Ovary (tissue), 9 donors: Measurements from ENCODE around the gene MAT2A. TPM values are rescaled to one million over a fixed set of nuclear protein-coding genes. Genes with fewer than 3 reads are reported as not detected.
A peak's percentile ranks its signal among the peaks of the same experiment; 100 is the strongest.

Experiments
- DNase-seq, 5 donors: peaks; one replicate each; pipeline ENCODE4 v3.0.0-alpha.2; 2019 to 2020
- H3K27ac ChIP-seq, 2 donors: fragments of 200-600 bp; one replicate each; pipeline versions ENCODE4 v1.5.1 to v1.8.0; 2019 to 2022
- H3K27me3 ChIP-seq: fragments of 200-600 bp; one replicate; pipeline ENCODE4 v1.8.0; 2022
- H3K36me3 ChIP-seq: fragments of 200-600 bp; sonication (generic); one replicate; pipeline ENCODE4 v1.5.1; 2019
- H3K4me1 ChIP-seq: one replicate; pipeline ENCODE4 v1.8.1; 2013; ENCODE audit warnings: mild to moderate bottlenecking, moderate library complexity; ENCODE audit not compliant: insufficient read depth
- H3K4me3 ChIP-seq: fragments of 200-600 bp; sonication (generic); one replicate; pipeline ENCODE4 v1.5.1; 2017
- H3K9me3 ChIP-seq, 2 donors: fragments of 200-600 bp in 1 of 2; sonication (generic) in 1 of 2; one replicate each; pipeline versions ENCODE4 v1.5.1 to v1.8.1; 2013 to 2019; ENCODE audit warnings: mild to moderate bottlenecking in 1 of 2, moderate library complexity in 1 of 2
- EP300 ChIP-seq: sonication (generic); formaldehyde crosslinking; IDR thresholded peaks from one replicate; pipeline ENCODE4 v1.6.1; 2017; ENCODE audit warnings: antibody characterized with exemption
- POLR2A ChIP-seq: fragments of 450-650 bp; IDR thresholded peaks from one replicate; pipeline ENCODE4 v1.6.1; 2017; ENCODE audit warnings: antibody characterized with exemption, mild to moderate bottlenecking, moderate library complexity
- WGBS, 3 donors: extraction: QIAGEN DNeasy Blood & Tissue Kit in 1 of 3; methylation state at CpG; one replicate each; pipeline versions ENCODE4 v1.1.5 to v1.1.7; 2013 to 2017; 5-methylcytosine and 5-hydroxymethylcytosine counted together
- intact Hi-C, 4 donors: fragments of 100-400 bp; cut with DNase I; formaldehyde crosslinking; loops; one replicate each; pipeline versions ENCODE4 v1.11.0 to v1.15.1; 2022 to 2023
- polyA plus RNA-seq, 2 donors: library from polyadenylated mRNA; stranded (reverse); fragments of 200-250 nt in 1 of 2; fragments of 350-450 nt in 1 of 2; fragmentation: Illumina TruSeq in 1 of 2; extraction: RNeasy Lipid Tissue Mini Kit (QIAGEN cat#74804) in 1 of 2; gene quantifications; one replicate each; pipeline ENCODE4 v1.2.3, GENCODE V29; 2013 to 2014
- total RNA-seq, 7 donors: library from RNA; depleted of rRNA in 2 of 7; stranded (reverse); fragments of >200 nt in 2 of 7; fragmentation: NEBNext Ultra II Directional in 3 of 7; extraction: Animal tissue kit (Norgen Biotek cat#: 25700) in 3 of 7; gene quantifications; one replicate each; pipeline versions ENCODE4 v1.1.0 to v1.2.4, GENCODE V29; 2016 to 2023
- TF ChIP-seq, protein P1 (sequence below), 3 donors: fragments of 450-650 bp in 2 of 3; fragments of 200-600 bp in 1 of 3; IDR thresholded peaks; one replicate each; pipeline versions ENCODE4 v1.5.1 to v1.8.0; 2016 to 2022; ENCODE audit warnings: antibody characterized with exemption in 3 of 3, mild to moderate bottlenecking in 1 of 3
- donor health status: DM: no; HTN: no; CAD: no; lungs with moderate emphysema.
- donor health status: DM: no; HTN: no; CAD: no.
- donor health status: Bipolar disorder and iron deficiency.
- donor health status: DM: yes; HTN: yes; CAD: no.
- donor health status: DM: no; HTN: no; CAD: no.
- donor health status: DM: yes; HTN: yes; CAD: no.

MAT2A gene
- total and polyA plus RNA-seq, 9 donors = 70.8 to 766 (median 224) TPM

DNA sequence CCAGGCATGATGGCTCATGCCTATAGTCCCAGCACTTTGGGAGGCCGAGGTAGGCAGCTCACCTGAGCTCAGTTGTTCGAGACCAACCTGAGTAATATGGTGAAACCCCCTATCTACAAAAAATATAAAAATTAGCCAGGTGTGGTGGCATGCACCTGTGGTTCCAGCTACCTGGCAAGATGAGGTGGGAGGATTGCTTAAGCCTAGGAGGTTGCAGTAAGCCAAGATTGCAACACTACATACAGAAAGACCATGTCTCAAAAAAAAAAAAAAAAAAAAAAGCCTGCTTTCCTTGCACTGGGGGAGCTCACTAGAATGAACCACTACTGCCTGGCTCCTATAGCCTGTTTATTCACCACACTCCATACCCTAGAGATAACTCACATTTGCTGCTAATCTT is 7.4 kb upstream of the MAT2A start:
- WGBS, 3 donors = 50 to 99% (median 75%) methylated on average over 2 of the region's 2 CpGs
- Histone ChIP-seq H3K36me3 (no peaks in the 10 kb centered on the region), H3K27me3 (no peaks in the 10 kb centered on the region), H3K9me3 (no peaks in the 10 kb centered on the region), H3K27ac (no peak overlapping the region), H3K4me1 (no peaks in the 10 kb centered on the region), H3K4me3 (no peak overlapping the region)
- DNase-seq = no peak
- intact Hi-C loops = no loop called here
- TF ChIP-seq, protein P1, sequence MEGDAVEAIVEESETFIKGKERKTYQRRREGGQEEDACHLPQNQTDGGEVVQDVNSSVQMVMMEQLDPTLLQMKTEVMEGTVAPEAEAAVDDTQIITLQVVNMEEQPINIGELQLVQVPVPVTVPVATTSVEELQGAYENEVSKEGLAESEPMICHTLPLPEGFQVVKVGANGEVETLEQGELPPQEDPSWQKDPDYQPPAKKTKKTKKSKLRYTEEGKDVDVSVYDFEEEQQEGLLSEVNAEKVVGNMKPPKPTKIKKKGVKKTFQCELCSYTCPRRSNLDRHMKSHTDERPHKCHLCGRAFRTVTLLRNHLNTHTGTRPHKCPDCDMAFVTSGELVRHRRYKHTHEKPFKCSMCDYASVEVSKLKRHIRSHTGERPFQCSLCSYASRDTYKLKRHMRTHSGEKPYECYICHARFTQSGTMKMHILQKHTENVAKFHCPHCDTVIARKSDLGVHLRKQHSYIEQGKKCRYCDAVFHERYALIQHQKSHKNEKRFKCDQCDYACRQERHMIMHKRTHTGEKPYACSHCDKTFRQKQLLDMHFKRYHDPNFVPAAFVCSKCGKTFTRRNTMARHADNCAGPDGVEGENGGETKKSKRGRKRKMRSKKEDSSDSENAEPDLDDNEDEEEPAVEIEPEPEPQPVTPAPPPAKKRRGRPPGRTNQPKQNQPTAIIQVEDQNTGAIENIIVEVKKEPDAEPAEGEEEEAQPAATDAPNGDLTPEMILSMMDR (IDR thresholded peaks at IDR 0.05) = no peak
- no peak for TF ChIP-seq POLR2A
- TF ChIP-seq EP300 = no peak

DNA sequence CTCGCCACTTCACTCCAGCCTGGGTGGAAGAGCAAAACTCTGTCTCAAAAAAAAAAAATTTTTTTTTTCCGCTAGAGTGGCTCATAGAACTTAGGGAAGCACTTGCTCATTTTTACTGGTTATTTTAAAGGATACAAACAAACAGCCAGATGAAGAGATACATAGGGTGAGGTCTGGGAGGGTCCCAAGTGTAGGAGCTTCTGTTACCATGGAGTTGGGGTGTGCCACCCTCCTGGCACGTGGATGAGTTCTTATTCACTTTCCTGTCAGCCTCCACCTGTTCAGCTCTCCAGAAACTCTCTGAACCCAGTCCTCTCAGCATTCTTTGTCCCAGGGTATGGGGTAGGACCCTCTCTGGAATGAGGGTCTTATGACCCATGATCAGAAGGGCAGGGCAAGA is 4.9 kb upstream of the MAT2A start:
- no peaks in the 10 kb centered on the region for H3K36me3 ChIP-seq
- H3K27me3 ChIP-seq = no peaks in the 10 kb centered on the region
- whole genome bisulfite sequencing, 3 donors = 83 to 87% (median 83%) methylated on average over 3 of the region's 3 CpGs
- DNase-seq = no peak
- no peaks in the 10 kb centered on the region for H3K9me3 ChIP-seq
- H3K4me3 ChIP-seq = no peak overlapping the region
- peaks cover 4% of the 10 kb centered on the region for H3K4me1 ChIP-seq
- no peak overlapping the region for H3K27ac ChIP-seq
- no peak for TF ChIP-seq EP300
- TF ChIP-seq, protein P1 (IDR thresholded peaks at IDR 0.05) = no peak
- TF ChIP-seq POLR2A = no peak
- intact Hi-C loops = no loop called here

DNA sequence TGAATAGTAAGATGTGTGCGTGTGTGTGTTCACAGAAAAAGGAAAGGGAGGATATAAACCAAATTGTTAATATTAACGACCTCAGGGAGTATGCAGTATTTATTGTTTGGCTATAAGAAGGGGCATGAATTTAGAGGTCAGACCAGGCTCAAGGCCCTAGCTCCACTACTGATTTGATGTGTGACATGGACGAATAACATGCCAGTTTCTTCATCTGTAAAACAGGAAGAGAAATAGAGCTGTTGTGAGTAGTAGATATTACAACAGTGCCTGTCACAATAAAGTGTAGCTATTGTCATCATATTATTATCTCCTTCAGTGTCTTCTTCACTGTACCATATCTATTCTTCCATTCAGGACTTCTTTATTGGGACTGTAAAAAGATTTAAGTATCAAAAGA is 4.1 kb upstream of the MAT2A start:
- TF ChIP-seq, protein P1 (IDR thresholded peaks at IDR 0.05) = no peak
- no peak for TF ChIP-seq EP300
- TF ChIP-seq POLR2A = no peak
- Histone ChIP-seq H3K36me3 (no peaks in the 10 kb centered on the region), H3K27ac (no peak overlapping the region), H3K4me3 (no peak overlapping the region), H3K4me1 (peaks cover 4% of the 10 kb centered on the region), H3K27me3 (no peaks in the 10 kb centered on the region), H3K9me3 (no peaks in the 10 kb centered on the region)
- intact Hi-C loops = loop anchor here in 2 of 4 donors (5.0 kb wide), 1 partner anchor 98 kb away; no protein-coding TSS in a partner anchor
- no peak for DNase-seq
- 65 to 70% (median 69%) methylated on average over 3 of the region's 3 CpGs for WGBS, 3 donors

DNA sequence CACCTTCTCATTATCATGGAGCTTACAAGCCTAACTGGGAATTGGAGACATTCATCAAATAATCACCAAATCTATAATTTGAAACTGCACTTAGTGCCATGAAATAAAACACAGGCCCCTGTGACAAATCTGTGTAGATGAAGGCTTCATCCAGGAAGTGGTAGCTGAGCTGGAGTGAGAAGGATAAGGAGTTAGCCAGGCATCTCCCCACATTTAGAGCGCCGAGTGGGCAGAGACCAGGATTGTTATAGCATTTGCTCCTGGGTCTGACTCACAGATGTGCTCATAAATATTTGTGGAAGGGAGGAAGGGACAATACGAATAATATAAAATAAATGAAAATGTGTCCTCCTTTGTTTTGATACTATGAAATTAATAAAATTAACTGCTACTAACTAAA is 2.5 kb upstream of the MAT2A start:
- H3K9me3 ChIP-seq = no peaks in the 10 kb centered on the region
- DNase-seq = no peak
- intact Hi-C loops = loop anchor here in 2 of 4 donors (5.0 kb wide), 1 partner anchor 99 kb away; no protein-coding TSS in a partner anchor
- no peaks in the 10 kb centered on the region for H3K36me3 ChIP-seq
- H3K4me1 ChIP-seq = peaks cover 4% of the 10 kb centered on the region
- 68 to 69% (median 68%) methylated on average over 3 of the region's 3 CpGs for WGBS, 3 donors
- no peak for TF ChIP-seq POLR2A
- TF ChIP-seq, protein P1 (IDR thresholded peaks at IDR 0.05) = no peak
- no peak for TF ChIP-seq EP300
- peak overlapping the region in 1 of 2 donors; percentile 98 for H3K27ac ChIP-seq
- H3K4me3 ChIP-seq = no peak overlapping the region
- no peaks in the 10 kb centered on the region for H3K27me3 ChIP-seq
